Breast epithelium (tissue), 3 donors: Measurements from ENCODE around the gene IAH1.

ENCODE experiments used
- POLR2A ChIP-seq: fragments of 450-650 bp; IDR thresholded peaks from one replicate; pipeline ENCODE4 v1.6.1; 2016; ENCODE audit warnings: antibody characterized with exemption, mild to moderate bottlenecking, moderate library complexity
- POLR2AphosphoS5 ChIP-seq, 3 donors: sonication (generic); formaldehyde crosslinking; IDR thresholded peaks; one replicate each; pipeline ENCODE4 v1.6.1; 2017; ENCODE audit warnings: antibody characterized with exemption in 3 of 3
- TF ChIP-seq, protein P1 (sequence below), 3 donors: fragments of 450-650 bp; IDR thresholded peaks; one replicate each; pipeline ENCODE4 v1.5.1; 2016 to 2017; ENCODE audit warnings: antibody characterized with exemption in 3 of 3, mild to moderate bottlenecking in 3 of 3, moderate library complexity in 3 of 3

DNA sequence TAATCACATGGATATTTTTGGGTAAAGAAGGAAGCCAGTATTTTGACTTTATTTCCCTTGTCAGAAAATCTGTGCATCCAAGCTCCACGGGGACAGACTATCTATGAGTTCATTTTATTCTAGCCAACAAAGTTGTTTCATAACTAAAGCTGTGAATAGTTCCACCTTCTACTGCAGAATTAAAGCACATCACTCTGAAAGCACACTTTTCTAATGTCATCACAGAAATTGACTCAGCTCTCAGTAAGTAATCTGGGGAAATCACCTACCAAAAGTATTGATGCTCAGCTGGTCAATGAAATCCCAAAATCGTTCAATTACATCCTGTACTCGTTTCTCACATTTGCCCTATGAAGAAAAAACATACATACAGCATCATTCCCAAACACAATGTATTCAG, 19.1 kb downstream of the IAH1 start:
- TF ChIP-seq, protein P1, sequence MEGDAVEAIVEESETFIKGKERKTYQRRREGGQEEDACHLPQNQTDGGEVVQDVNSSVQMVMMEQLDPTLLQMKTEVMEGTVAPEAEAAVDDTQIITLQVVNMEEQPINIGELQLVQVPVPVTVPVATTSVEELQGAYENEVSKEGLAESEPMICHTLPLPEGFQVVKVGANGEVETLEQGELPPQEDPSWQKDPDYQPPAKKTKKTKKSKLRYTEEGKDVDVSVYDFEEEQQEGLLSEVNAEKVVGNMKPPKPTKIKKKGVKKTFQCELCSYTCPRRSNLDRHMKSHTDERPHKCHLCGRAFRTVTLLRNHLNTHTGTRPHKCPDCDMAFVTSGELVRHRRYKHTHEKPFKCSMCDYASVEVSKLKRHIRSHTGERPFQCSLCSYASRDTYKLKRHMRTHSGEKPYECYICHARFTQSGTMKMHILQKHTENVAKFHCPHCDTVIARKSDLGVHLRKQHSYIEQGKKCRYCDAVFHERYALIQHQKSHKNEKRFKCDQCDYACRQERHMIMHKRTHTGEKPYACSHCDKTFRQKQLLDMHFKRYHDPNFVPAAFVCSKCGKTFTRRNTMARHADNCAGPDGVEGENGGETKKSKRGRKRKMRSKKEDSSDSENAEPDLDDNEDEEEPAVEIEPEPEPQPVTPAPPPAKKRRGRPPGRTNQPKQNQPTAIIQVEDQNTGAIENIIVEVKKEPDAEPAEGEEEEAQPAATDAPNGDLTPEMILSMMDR (IDR thresholded peaks at IDR 0.05) = no peak
- TF ChIP-seq POLR2A (no peak), POLR2AphosphoS5 (IDR thresholded peaks at IDR 0.05) (no peak)
